GM11168 (cell line): ENCODE data around the gene DNAJC18.

Source experiments
- in situ Hi-C: fragments of 300-500 bp; cut with MboI; formaldehyde crosslinking; loops from one replicate; pipeline ENCODE4 v1.12.0; 2022; ENCODE audit warnings: low sequenced_read_pairs; ENCODE audit not compliant: unreplicated experiment

The DNAJC18 gene

DNA sequence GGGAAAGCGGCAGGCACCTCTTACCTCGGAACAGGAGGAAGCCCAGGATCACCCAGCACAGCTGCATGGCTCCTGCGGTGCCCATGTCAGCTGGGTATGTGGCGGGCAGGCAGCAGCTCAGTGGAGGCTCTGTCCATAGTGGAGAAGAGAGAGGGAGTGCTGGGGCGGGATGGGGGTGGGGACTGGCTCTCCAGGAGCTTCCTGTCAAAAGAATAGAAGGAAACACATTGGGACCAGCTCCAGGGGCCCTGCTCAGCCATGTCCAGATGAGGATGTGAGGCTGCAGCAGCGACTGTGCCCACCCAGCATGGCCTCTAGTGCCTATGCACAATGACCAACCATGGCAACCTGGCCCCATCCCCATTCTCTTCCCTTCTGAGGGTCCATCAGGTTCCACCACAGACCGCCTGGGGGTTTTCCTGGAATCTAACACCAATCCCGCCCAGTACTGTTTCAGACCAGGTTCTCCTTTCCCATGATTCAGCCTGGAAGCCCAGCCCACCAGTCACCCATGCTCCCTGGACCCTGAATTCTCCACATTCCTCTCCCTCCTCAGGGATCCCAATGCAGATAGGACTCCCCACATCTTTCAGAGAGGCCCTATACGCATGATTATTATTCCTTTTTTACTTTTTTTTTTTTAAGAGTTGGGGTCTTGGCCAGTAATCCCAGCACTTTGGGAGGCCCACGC lies 23.4 kb upstream of the DNAJC18 start, which contains the start of gene ECSCR:
TSS of gene ECSCR (minus strand) at position 158 of the 691 bp plus-strand sequence. CDS start at position 85, 73 bp downstream.
- in situ Hi-C loops: loop anchor here (5.0 kb wide), 1 partner anchor 35 kb away; no protein-coding TSS in a partner anchor

DNA sequence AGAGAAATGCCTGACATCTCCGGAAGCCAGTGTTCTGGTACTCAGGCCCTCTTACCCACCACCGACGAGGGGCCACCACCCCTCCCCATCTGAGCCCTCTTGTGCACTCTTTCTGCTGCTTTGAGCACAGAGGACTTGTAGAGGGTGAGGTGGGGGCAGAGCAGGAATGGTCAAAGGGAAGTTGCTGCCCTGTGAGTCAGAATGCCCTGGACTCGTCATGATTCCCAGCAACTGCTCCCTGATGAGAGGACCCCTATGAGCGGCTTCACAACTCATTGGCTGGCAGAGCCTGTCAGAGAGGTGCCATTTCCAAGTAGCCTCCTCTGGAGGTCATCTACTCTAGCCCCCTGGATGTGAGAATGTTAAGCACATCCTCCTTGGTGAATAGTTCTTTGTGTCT lies 22.4 kb upstream of the DNAJC18 start:
- in situ Hi-C loops: loop anchor here (5.0 kb wide), 1 partner anchor 36 kb away; no protein-coding TSS in a partner anchor

DNA sequence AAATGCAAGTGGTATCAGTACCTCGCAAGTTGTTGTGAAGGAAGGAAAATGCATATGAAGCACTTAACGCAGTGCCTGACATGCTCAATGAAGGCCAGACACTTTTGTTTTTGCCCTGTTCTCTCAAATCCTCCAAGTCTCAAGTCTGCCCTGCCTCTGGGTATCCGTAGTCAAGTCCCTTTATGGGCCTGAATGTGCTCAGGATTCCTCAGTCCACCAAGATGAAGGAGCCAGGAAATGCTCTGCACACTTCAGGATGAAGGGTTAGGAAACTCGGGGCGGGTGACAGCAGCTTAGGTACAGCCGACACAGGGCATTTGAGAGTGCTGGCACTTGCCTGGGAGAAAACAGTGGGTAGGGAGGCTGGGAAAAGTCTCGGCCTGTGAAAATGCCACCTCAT lies 21.9 kb upstream of the DNAJC18 start:
- in situ Hi-C loops: loop anchor here (5.0 kb wide), 1 partner anchor 36 kb away; no protein-coding TSS in a partner anchor

DNA sequence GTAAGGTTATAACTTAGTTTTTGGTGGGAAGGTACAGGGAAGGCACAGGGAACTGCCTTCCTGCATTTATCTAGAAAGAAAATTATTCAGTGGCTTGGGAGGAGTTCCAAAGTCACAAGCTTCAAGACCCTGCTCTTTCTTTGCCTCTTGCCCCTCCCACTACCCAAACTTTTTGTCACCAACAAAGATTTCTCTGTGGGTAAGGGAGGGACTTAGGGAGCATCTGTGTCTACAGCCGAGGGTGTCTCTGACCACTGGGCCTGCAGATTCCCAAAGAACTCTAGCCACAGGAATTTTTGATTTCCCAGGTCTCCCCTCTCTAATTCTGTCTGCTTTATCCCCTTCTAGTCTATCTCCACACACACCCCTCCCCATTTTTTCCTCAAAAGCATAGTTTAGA lies 21.1 kb upstream of the DNAJC18 start:
- in situ Hi-C loops: loop anchor here (5.0 kb wide), 1 partner anchor 37 kb away; no protein-coding TSS in a partner anchor

DNA sequence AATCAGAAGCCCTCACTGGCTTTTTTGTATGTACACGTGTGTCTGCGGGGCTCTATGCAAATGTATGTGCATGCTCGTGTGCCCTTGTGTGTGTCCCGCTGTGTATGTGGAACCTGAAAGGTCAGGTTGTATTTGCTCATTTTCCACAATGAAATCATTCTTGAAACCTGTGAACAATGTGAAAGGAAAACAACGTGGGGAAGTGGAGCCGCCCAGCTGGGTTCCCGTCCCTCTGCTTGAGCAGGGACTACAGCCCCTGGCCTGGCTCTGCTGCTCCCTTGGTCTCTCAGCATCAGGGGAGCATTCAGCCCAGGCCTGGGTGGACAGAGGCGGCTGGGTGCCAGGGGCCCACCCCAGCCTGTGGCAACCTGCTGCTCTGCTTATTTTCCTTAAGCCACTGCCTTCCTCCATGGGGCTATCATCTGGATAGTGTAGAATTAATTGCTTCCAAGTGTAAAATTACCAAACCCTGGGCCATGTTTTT lies 20.2 kb upstream of the DNAJC18 start:
- in situ Hi-C loops: no loop called here

DNA sequence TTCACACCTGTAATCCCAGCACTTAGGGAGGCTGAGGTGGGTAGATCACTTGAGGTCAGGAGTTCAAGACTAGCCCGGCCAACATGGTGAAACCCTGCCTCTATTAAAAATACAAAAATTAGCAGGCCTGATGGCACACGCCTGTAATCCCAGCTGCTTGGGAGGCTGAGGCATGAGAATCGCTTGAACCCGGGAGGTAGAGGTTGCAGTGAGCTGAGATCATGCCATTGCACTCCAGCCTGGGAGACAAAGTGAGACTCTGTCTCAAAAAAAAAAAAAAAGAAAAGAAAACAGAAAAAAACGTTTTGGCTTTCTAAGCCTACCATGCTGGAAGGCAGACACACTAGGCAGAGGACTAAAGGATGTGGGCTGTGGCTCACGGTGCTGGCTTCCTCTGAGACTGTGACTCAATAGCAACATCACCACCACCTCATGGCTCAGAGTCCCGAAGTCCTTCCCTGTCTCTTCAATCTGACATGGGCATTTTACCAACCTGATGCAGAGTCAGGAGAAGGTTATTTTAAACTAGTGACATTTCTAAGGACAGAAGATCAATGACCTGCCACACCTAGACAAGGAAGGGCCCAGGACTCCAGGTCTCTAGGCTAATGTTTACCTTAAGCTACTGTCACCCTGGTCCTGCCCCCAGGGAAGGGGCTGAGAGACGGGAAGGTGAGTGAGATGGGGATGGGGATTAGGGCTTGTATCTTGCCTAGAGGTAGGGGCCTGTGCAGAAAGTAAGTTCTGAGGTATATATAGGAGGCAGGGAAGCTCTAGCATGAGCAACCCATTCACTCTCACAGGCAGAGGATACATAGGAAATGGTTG lies 19.5 kb upstream of the DNAJC18 start:
- in situ Hi-C loops: no loop called here

DNA sequence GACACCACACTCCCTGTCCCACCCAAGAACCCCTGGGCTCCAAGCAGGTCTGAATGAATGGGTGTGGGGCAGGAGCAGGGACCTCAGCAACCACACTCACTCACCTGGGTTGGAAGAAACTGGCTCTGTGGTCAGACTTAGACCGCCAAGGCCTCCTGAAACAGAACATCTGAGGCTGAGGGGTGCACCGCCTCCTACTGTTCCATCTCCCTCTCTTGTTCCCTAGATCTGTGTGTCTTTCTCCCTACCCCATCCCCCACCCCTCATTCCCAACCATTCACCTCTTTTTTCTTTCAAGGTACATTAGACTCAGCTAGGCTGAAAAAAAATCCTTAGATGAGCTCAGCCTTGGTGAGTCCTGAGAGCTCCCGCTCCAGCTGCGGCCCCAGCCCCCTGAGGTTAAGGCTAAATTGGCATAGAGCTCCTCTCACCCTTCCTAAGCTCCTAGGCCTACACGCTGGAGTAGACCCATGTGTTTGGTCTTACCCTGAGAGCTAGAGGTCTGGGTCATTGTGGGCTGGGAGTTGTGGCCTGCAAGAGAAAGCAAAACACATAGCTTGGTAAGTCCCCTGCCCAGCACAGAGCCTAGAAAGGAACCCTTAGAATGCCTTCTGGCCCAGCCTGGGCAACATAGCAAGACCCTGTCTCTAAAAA lies 18.5 kb upstream of the DNAJC18 start:
- in situ Hi-C loops: no loop called here

DNA sequence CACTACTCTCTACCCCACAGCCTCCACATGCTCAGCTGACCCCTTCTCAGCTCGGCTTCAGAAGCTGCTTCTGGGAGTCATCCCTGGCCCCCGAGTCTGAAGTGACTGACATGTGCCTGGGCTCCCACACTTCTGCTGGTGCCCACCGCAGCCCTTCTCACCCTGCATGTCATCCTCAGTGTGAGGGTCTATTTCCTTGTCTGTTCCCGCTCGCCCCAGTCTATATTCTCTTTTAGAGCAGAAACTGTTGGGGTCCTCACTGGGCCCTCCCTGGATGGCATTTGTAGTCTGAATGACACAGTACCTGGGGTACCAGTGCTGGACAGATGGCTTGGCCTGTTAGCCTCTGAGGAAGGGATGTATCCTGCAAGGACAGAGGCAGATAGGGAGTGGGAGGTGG lies 17.9 kb upstream of the DNAJC18 start:
- in situ Hi-C loops: no loop called here

DNA sequence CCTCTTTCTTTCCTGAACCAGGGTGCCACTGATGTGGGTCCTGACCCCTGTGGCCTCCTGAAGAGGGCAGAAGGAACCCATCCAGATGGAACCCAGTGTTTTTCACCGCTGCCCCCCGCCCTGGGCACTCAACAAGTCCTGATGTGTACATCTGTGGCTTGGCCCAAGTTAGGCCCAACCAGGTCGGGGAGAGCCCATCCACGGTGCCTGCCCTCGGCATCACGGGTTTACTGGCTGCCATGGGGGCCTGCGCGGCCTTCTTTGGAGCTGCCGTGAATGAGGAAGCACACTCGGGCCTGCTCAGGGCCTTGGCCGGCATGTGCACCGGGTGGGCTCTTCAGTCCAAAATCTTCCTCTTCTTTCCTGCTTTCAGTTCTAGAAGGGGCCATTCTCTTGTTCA lies 17.5 kb upstream of the DNAJC18 start:
- in situ Hi-C loops: no loop called here

DNA sequence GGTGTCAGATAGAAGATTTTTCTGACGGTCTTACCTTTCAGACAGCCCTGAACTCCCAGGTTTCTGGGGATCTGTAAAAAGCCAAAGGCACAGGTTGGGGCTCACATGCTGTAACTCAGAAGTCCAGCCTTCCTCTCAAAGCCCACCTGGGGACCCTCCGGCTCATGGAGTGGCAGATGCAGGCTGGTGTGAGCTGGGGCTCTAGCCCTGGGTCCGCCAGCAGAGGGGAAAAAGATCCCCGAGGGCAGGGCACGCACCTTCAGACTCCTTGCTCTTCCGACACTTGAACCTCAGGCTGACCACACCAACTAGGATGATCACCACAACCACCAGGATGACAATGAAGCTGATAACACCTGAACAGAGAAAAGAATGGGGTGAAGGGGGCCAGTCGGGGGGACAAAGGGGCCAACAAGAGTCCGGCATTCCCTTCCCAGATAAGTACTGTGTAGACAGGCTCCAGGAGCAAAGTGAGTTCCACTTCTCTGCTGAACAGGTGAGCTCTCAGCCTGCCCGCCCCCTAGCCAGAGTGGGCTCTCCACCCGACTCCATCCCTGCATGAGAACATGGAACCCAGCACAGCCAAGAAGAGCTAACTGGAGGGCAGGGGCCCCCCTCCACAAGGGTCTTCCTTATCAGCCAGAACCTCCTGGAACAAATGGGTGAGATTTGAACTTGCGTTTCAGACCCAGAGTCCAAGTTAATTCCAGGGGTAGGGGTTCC lies 15.4 kb upstream of the DNAJC18 start:
- in situ Hi-C loops: no loop called here

DNA sequence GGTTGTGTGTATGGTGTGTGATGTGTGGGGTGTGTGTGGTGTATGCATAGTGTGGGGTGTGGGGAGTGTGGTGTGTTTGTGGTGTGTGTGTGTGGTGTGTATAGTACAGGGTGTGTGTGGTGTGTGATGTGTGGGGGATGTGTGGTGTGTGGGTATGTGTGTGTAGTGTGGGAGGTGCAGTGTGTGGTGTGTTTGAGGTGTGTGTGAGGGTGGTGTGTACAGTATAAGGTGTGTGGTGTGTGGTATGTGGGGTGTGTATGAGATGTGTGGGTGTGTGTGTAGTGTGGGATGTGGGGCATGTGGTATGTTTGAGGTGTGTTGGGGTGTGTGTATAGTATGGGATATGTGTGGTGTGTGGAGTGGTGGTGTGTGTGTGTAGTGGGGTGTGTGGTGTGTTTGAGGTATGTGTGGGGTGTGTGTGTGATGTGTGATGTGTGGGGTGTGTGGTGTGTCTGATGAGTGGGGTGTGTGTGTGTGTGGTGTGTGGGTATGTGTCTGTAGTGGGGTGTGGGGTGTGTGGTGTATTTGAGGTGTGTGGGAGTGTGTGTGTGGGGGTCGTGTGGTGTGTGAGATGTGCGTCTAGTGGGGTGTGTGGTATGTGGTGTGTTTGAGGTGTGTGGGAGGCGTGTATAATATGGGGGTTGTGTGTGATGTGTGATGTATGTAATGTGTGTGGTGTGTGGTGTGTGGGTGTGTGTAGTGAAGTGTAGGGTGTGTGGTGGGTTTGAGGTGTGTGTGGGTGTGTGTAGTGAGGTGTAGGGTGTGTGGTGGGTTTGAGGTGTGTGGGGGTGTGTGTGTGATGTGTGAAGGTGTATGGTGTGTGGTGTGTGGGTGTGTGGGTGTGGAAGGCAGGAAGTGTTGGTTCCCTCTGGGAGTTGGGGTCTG lies 14.6 kb upstream of the DNAJC18 start:
- in situ Hi-C loops: no loop called here

DNA sequence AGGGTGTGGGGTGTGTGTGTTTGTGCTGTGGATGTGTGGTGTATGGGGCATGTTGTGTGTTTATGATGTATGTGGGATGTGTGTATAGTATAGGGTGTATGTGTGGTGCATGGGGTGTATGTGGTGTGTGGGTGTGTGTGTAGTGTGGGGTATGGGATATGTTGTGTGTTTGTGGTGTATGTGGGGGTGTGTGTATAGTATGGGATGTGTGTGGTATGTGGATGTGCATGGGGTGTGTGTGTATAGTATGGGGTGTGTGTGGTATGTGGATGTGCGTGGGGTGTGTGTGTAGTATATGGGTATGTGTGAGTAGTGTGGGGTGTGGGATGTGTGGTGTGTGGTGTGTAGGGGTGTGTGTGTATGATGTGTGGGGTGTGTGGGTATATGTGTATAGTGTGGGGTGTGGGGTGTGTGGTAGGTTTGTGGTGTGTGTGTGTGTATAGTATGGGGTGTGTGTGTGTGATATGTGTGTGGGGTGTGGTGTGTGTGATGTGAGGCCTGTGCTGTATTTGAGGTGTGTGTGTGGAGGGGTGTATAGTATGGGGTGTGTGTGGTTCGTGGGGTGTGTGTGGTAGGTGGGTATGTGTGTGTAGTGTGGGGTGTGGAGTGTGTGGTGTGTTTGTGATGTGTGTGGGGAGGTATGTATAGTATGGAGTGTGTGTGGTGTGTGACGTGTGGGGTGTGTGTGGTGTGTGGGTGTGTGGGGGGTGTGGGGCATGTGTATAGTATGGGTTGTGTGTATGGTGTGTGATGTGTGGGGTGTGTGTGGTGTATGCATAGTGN lies 12.7 kb upstream of the DNAJC18 start:
- in situ Hi-C loops: no loop called here

DNA sequence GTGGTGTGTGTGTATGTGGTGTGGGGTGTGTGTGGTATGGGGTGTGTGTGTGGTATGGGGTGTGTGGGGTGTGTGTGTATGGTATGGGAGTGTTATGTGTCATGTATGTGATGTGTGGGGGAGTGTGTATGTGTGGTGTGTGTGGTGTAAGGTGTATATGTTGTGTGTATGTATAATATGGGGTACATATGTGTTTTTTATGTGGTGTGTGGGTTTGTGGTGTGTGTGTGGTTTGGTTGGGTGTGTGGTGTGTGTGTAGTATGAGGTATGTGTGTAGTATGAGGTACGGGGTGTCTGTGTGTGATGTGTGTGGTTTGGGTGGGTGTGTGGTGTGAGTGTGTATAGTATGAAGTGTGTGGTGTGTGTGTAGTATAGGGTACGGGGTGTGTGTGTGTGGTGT lies 11.9 kb upstream of the DNAJC18 start:
- in situ Hi-C loops: no loop called here

DNA sequence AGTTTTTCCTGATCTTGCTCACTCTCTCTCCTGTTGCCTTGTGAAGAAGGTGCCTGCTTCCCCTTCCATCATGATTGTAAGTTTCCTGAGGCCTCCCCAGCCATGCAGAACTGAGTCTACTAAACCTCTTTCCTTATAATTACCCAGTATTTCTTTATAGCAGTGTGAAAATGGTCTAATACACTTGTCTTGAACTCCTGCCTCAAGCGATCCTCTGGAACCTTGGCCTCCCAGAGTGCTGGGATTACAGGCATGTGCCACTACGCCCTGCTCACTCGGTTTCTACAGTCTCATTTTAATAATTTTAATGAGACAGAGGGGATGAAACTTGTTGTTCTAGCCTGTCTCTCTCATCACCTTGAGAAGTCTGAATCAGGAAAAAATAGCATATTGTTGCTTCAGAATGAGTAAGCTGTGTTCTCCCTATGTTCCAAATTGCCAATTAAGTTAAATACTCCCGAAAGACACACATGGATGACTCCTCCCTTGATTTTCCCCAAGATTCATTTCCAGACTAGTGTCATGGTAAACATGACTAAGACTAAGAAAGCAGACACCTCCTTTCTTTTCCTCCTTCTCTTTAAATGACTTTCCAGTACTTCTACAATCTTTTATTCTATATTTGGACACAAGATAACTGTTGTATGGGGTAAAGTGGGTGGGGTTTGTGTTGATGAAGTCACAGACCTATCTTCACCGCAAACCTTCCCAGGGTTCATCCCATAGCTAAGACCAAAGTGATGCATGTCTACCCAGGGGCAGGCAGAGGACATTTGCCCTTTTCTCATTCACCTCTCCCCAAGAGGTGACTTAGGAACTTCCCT lies 7.8 kb upstream of the DNAJC18 start:
- in situ Hi-C loops: no loop called here

DNA sequence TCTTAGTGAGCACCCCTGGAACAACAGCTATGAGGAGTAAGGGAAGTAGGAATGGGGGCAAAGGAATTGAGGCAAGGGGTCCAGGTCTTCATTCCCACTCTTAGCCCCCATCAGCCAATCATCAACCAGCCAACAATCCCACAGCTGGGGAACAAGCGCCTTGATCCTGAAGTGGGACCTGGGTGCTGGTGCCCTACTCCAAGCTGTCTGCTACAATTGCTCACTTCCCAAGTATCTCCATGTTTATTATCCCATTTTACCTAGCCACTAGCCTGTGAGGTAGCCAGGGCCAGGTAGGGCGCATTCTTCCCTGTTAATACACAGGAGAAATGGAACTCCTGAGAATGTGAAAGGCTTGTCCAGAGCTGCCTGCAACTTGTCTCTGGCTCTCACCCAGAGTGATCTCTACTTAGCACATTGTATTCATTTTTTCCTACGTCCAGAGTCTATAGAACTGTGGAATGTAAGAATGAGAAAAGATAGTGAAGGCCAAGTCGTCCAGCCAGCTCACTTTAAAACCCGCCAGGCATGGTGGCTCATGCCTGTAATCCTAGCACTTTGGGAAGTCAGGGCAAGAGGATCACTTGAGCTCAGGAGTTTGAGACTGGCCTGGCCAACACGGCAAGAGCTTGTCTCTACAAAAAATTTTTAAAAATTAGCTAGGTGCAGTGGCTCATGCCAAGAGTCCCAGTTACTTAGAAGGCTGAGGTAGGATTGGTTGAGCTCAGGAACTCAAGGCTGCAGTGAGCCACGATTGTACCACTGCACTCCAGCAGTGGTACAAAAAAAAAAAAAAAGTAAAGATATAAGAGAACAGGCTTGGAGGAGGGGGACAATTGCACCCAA lies 6.2 kb upstream of the DNAJC18 start:
- in situ Hi-C loops: no loop called here

DNA sequence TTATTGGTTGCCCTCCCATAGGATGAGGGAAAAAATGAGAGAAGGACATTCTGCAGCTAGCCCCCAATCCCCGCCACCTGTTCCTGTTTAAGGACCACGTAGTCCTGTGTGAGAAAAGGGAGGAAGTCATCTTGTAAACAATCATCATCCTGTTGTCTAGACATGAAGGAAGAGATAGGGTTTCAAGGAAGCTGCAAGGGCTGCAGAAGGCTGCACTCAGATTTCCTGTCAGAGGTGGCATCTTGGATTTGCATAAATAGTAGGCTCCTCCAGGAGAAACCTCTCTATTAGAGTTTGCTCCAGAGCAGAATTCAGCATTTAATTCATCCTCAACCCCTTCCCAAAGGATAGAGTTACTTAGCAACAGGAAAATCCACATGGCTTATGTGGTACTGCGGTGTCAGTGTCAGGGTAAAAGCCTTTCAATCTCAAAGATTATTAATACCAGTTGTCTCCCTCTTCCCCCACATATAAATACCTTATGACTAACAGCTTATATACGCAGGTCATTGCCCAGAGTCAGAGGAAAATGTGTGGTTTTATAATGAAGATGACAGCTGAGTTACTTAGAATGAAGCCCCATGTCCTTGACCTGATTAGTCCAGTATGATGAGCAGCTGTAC lies 4.6 kb upstream of the DNAJC18 start:
- in situ Hi-C loops: no loop called here
